Activated CD4-positive, alpha-beta T cell treated with anti-CD3 and anti-CD28 coated beads for 24 hours (primary cell): Measurements from ENCODE around the gene ARMC3.
A peak's percentile ranks its signal among the peaks of the same experiment; 100 is the strongest.
"Not testable (repeated sequence)": the region's sequence is repeated elsewhere in the genome, so short reads cannot be mapped to it uniquely, and the experiment has no call there.

Experiments
- DNase-seq, 2 donors: peaks; one replicate each; pipeline ENCODE4 v3.0.0-alpha.2; 2020; ENCODE audit warnings: low read depth in 2 of 2

The ARMC3 gene

GRCh38 chr10:22927166-22927565 lies 687 bp upstream of the ARMC3 start:
- no peak for DNase-seq

GRCh38 chr10:22929053-22929452 lies 1.2 kb downstream of the ARMC3 start:
- DNase-seq: not testable (repeated sequence)

GRCh38 chr10:22931948-22932347 lies 4.1 kb downstream of the ARMC3 start:
- DNase-seq: no peak

- DNase-seq: no peak
These were observed 4.9 kb downstream of the ARMC3 start for GRCh38 chr10:22932626-22933370.

DNA sequence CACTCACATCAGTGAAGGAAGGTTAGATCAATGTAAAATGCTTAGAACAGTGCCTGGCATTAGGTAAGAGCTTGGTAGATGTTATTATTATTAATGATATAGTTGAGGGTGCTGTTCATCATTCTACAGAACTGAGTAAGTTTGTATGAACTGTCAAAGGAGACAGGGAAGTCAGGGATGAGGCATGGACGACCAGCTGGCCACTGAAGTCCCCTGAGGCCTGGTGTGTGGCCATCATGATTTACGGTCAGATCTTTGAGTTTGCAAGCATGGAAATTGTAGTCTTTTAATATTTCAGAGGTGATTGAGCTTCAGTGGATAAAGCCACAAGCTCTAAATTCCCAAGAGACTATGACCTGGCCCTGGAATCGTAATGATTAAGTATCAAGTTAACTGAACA lies 6.9 kb downstream of the ARMC3 start:
- no peak for DNase-seq

DNA sequence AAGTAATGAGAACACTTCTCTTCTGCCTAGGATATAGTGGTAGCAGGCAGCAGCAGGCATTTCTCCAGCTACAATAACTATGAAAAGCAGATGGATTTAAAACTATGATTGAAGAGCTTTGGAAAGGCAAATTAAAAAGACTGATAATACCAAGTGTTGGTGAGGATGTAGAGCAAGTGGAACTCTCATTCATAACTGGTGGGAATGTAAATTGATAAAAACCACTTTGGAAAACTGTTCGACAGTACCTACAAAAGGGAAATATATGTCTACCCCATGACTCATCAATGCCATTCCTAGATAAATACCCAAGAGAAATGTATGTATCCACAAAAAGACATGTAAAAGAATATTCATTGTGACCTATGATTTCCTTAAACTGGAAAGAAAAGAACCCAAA lies 14.6 kb downstream of the ARMC3 start:
- DNase-seq: no peak

DNA sequence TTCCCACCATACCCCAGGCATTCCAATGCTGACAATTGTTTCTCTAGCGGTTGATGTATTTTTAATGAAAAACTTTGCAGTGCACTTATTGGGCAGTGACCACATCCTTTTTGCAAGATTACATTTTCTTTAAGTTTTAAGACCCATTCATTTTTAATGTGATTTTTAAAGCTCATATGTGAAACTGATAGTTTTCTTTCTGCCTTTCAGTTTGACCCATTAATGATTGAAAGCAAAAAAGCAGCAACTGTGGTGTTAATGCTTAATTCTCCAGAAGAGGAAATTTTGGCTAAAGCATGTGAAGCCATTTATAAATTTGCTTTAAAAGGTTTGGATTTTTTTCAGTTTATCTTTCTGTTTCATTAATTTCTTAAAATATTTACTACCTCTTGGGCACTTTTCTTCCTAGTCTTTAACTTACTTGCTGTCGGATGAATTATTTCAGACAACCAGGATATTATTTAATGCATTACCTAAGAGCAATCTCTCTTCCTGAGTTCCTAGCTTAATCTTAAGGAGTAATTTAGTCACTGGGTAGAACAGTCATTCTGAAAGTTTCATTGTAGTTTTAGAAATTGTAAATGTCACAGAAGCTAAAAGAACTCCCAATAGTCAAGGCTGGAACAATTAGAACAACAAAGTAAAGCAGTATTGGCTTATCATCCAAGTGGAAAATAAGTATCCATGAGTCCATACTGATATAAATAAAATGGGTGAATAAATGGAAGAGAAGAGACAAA lies 18.3 kb downstream of the ARMC3 start:
- DNase-seq: no peak

- DNase-seq: no peak
These were observed 27.1 kb downstream of the ARMC3 start for GRCh38 chr10:22954970-22955369.

DNA sequence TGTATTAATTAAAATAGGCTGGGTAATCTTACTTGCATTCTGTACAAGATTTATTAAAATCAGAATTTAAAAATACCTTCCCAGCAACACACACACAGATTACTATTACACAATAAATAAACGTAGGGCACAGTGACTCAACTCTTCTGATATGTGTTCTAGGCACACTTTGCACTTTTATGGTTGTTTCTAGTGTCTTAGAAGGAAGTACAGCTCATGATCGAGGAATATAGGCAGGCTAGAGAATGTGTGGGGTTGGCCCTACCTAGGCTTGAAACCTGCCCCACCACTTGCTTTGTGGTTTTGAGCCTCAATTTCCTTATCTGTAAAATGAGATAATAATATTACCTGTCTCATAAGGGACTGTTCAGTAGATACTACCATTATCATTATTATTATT lies 30.5 kb downstream of the ARMC3 start:
- DNase-seq: no peak

DNA sequence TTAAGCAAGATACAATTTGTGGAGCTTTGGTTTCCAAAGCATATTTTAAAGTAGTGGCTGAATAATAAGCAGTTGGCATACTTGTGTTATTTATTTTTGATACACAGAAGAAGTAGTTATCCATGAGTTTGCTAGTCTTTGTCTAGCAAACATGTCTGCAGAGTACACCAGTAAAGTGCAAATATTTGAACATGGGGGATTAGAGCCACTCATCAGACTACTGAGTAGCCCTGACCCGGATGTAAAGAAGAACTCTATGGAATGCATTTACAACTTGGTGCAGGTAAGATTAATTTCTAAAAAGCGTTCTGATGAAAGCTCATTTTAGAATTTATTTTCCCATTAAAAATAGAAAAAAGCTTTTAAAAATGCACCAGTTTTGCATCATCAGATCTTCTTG lies 31.4 kb downstream of the ARMC3 start:
- DNase-seq: no peak

DNA sequence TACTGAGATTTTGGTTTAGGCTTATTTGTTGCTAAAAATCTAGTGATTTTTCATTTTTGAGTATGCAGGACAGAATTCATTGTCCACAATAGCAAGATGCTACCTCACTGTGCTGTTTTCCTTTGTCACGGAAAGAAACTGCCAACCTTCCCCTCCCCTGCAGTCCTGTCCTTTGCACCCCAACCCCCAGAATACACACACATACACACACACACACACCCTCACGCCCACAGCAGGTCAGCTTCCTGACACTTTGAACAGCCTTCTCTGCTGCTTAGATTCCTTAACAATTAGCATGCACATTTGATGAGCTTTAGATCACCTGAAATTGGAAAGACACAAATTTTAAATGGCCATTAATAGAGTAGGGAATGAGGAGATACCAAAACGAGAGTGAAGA lies 32.1 kb downstream of the ARMC3 start:
- DNase-seq: no peak

- DNase-seq: no peak
These were observed 35.0 kb downstream of the ARMC3 start for GRCh38 chr10:22962817-22963216.

- no peak for DNase-seq
These were observed 41.9 kb downstream of the ARMC3 start for GRCh38 chr10:22969704-22970103.

DNA sequence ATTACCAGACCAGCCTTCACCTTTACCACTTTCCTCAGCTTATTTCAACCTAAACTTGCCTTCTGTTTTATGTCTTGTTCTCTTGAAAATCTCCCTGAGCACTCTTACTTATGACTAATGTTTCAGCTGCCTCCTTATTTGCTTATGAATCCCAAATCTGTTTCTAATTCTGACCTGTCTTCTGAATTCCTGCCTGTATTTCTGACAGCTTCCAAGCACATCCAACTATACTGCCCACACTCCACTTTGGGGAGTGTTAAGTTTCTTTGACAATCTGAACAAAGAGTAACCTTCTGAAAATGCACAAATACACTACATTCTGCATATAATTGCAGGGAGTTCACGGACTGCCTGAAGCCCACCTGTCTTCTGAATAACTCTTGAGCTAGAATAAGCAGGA lies 48.7 kb downstream of the ARMC3 start:
- DNase-seq: no peak

DNA sequence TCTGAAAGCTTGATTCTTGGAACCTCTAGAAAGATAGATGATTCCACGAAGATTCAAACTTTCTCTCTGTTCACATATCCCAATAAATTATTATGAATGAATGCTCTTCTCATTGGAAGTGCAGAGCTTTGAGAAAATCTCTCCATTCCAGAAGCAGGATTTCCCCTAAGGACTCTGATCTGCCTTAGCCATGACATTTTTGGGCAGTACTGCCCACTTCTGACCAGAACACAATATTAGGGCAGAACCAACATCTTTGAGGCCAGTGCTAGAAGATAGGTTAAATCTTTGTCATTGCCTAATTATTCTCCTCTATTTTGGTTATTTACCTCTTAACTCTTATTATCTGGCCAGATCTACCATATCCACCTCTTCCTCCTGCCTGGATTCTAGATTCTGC lies 49.9 kb downstream of the ARMC3 start:
- no peak for DNase-seq

GRCh38 chr10:22978287-22978686 lies 50.4 kb downstream of the ARMC3 start:
- no peak for DNase-seq

- no peak for DNase-seq
These were observed 51.1 kb downstream of the ARMC3 start for GRCh38 chr10:22978918-22979317.

GRCh38 chr10:22980822-22981221 lies 53.0 kb downstream of the ARMC3 start:
- DNase-seq: no peak

DNA sequence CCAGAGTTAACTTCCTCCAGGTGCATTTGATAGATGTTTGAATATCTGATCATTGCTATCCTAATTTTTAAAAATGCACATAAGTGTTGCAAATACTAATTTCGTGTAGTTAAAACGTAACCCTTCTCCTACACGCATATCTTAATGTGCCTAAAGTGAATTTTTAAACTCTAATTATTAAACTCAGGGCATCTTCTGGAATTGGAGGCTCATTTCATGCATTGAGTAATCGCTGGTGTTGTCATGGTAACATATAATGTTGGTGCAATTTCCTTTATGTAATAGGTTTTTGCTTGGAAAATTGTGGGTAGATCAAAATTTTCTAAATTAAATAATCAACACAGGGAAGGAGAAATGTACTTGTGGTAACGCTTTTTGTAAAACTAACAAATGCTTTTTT lies 56.2 kb downstream of the ARMC3 start:
- no peak for DNase-seq

- DNase-seq: no peak
These were observed 59.1 kb downstream of the ARMC3 start for GRCh38 chr10:22986771-22987542.

DNA sequence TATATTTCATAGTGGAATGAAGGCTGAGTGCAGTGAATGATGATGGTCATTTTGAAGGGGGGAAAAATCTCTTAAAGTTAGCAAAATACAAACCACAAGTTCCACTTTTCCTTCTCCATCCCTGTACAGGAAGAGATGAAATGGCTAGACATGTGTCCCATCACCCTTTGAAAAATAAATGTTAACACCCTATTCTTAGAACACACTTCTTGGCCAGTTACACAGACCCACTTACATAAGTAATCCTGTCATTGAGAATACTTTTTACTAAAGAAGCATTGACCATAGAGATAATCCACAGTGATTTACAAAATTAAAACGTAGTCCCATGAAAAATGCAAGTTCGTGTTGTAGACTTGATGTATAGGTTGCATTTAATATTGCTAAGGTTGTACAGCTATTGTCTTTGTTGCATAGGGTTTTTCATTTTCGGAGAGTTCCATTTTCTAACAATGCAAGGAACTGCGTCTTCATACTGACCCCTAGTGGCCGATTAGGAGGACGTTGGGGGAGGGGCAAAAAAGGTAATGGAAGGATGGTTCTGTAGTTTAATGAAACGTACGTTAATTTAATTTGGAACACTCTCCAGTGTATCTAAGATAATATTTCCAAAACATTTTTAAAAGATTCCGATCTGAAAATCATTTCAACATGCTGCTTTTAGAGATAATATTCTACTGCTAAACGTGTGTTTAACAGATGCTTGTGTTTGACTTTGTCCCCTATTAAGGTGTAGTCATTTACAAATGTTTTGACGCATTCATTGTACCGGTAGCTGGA lies 60.9 kb downstream of the ARMC3 start:
- DNase-seq: peak; percentile 49 to 65

- no peak for DNase-seq
These were observed 62.6 kb downstream of the ARMC3 start for GRCh38 chr10:22990443-22990842.
